ENCODE data around the gene MAD1L1. TPM values are rescaled to one million over a fixed set of nuclear protein-coding genes. Genes with fewer than 3 reads are reported as not detected.
"Not testable (repeated sequence)": the region's sequence is repeated elsewhere in the genome, so short reads cannot be mapped to it uniquely, and the experiment has no call there.

The MAD1L1 gene
- total RNA-seq, 1 experiment from 2014 or later, result 50.8 TPM

DNA sequence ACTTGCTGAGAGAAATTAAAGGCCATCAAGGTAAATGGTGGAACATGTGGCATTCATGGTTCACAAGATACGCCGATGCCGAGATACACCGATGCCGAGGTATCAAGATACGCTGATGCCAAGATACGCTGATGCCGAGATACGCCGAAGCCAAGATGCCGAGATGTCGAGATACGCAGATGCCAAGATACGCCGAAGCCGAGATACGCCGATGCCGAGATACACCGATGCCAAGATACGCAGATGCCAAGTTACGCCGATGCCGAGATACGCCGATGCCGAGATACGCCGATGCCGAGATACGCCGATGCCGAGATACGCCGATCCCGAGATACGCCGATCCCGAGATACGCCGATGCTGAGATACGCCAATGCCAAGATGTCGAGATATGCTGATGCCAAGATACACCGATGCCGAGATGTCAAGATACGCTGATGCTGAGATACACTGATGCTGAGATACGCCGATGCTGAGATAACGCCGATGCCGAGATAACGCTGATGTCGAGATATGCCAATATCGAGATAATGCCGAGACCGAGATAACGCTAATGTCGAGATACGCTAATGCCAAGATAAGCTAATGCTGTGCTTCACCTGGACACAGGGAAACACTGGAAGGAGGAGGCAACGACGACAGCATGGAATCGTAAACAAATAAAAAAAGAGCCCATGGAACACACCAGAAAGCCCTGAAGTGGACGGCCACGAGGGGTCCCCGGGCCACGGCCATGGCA, 172.6 kb downstream of the MAD1L1 start:
- ChIA-PET CTCF (no interaction called here), POLR2A (ENCODE audit: unreplicated experiment) (no interaction called here)
- Histone ChIP-seq H3K27me3 (ENCODE audit: insufficient read depth, low read depth) (no peaks in the 10 kb centered on the region), H3K9me3 (ENCODE audit: insufficient read depth, low read depth) (peaks cover 7% of the 10 kb centered on the region), H2AFZ (no peak overlapping the region), H4K20me1 (ENCODE audit: insufficient read depth) (no peaks in the 10 kb centered on the region), H3K4me3 (no peak overlapping the region), H3F3A (ENCODE audit: insufficient read depth, low read depth) (peaks cover 4% of the 10 kb centered on the region; the same call in 1 of the 2 replicates), H3K4me2 (no peak overlapping the region), H3K79me2 (ENCODE audit: low read depth) (no peaks in the 10 kb centered on the region), H3K27ac (no peak overlapping the region), H3K36me3 (ENCODE audit: low read depth) (no peaks in the 10 kb centered on the region), H3K4me1 (replicated peaks; ENCODE audit: insufficient read depth) (no peaks in the 10 kb centered on the region), H3K9me2 (ENCODE audit: insufficient read depth) (no peaks in the 10 kb centered on the region)
- intact Hi-C loops (cut with micrococcal nuclease; ENCODE audit: unreplicated experiment), result no loop called here
- no TSS peak for BruUV-seq (replicated peaks)
- DNase-seq, result no peak
- no peak for TF ChIP-seq EZH2 (IDR thresholded peaks at IDR 0.05; ENCODE audit: low read depth)
- TF ChIP-seq, protein P1, sequence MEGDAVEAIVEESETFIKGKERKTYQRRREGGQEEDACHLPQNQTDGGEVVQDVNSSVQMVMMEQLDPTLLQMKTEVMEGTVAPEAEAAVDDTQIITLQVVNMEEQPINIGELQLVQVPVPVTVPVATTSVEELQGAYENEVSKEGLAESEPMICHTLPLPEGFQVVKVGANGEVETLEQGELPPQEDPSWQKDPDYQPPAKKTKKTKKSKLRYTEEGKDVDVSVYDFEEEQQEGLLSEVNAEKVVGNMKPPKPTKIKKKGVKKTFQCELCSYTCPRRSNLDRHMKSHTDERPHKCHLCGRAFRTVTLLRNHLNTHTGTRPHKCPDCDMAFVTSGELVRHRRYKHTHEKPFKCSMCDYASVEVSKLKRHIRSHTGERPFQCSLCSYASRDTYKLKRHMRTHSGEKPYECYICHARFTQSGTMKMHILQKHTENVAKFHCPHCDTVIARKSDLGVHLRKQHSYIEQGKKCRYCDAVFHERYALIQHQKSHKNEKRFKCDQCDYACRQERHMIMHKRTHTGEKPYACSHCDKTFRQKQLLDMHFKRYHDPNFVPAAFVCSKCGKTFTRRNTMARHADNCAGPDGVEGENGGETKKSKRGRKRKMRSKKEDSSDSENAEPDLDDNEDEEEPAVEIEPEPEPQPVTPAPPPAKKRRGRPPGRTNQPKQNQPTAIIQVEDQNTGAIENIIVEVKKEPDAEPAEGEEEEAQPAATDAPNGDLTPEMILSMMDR (conservative IDR thresholded peaks at IDR 0.05), result no peak

DNA sequence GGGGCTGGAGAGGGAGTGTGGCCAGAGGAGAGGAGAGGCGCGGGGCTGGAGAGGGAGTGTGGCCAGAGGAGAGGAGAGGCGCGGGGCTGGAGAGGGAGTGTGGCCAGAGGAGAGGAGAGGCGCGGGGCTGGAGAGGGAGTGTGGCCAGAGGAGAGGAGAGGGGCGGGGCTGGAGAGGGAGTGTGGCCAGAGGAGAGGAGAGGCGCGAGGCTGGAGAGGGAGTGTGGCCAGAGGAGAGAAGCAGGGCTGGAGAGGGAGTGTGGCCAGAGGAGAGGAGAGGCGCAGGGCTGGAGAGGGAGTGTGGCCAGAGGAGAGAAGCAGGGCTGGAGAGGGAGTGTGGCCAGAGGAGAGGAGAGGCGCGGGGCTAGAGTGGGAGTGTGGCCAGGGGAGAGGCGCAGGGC, 174.5 kb downstream of the MAD1L1 start:
- DNase-seq; H3K27ac ChIP-seq; H3K4me3 ChIP-seq; intact Hi-C loops (cut with micrococcal nuclease; ENCODE audit: unreplicated experiment); H3F3A ChIP-seq (ENCODE audit: insufficient read depth, low read depth); POLR2A ChIA-PET (ENCODE audit: unreplicated experiment); BruUV-seq (replicated peaks); H2AFZ ChIP-seq; CTCF ChIA-PET; H3K27me3 ChIP-seq (ENCODE audit: insufficient read depth, low read depth); H3K9me3 ChIP-seq (ENCODE audit: insufficient read depth, low read depth); H3K36me3 ChIP-seq (ENCODE audit: low read depth); H3K9me2 ChIP-seq (ENCODE audit: insufficient read depth); H4K20me1 ChIP-seq (ENCODE audit: insufficient read depth); H3K4me1 ChIP-seq (replicated peaks; ENCODE audit: insufficient read depth); H3K79me2 ChIP-seq (ENCODE audit: low read depth); H3K4me2 ChIP-seq: not testable (repeated sequence)

DNA sequence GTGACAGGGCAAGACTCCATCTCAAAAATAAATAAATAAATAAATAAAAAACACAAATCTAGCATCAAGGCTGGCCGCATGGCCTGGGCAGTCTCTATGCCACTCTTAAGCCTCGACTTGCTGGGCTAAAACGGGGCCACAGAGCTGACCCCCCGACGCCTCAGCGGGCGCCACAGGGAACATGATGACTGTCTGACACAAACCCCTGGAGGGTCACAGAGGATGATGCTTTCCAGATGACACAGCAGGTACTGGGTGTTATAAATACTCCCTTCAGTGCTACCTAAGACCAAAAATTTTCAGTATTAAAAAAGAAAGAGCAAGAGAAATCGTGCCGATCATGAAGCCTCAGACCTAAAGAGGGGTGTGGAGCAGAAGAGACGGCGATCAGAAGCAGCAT, 176.8 kb downstream of the MAD1L1 start:
- POLR2A ChIA-PET (ENCODE audit: unreplicated experiment), result no interaction called here
- BruUV-seq (replicated peaks), result no TSS peak
- TF ChIP-seq EZH2 (IDR thresholded peaks at IDR 0.05; ENCODE audit: low read depth), result no peak
- TF ChIP-seq, protein P1 (conservative IDR thresholded peaks at IDR 0.05), result no peak

DNA sequence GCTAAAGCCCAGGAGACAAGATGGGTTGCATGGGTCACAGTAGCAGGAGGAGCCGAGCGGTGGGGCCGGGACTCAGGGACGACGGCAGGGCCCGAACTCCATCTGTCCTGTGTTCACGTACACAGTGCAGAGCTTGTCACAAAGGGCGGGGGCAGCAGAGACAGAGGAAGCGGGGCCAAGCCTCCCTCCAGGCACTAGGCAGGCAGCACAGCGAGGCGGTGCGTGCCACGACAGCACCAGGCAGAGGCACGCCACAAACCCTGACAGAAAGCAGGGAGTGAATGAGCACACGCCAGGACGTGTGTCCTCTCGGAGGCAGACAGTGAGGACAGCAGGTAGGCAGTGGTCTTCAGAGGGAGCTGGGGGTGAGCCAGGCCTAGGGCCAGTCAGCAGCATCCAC, 177.8 kb downstream of the MAD1L1 start:
- CTCF ChIA-PET, result no interaction called here
- Histone ChIP-seq H3K4me1 (replicated peaks; ENCODE audit: insufficient read depth) (no peaks in the 10 kb centered on the region), H3K79me2 (ENCODE audit: low read depth) (no peaks in the 10 kb centered on the region), H3K27ac (no peak overlapping the region), H4K20me1 (ENCODE audit: insufficient read depth) (peaks cover 3% of the 10 kb centered on the region), H3F3A (ENCODE audit: insufficient read depth, low read depth) (no peaks in the 10 kb centered on the region), H3K4me2 (no peak overlapping the region), H3K4me3 (no peak overlapping the region), H3K9me3 (ENCODE audit: insufficient read depth, low read depth) (no peaks in the 10 kb centered on the region), H3K9me2 (ENCODE audit: insufficient read depth) (no peaks in the 10 kb centered on the region), H3K27me3 (ENCODE audit: insufficient read depth, low read depth) (no peaks in the 10 kb centered on the region), H3K36me3 (ENCODE audit: low read depth) (no peaks in the 10 kb centered on the region), H2AFZ (no peak overlapping the region)
- DNase-seq, result no peak
- no TSS peak for BruUV-seq (replicated peaks)
- intact Hi-C loops (cut with micrococcal nuclease; ENCODE audit: unreplicated experiment), result no loop called here
- POLR2A ChIA-PET (ENCODE audit: unreplicated experiment), result no interaction called here
- TF ChIP-seq, protein P1 (conservative IDR thresholded peaks at IDR 0.05), result no peak
- no peak for TF ChIP-seq EZH2 (IDR thresholded peaks at IDR 0.05; ENCODE audit: low read depth)

More for the DNA sequence above, 176.8 kb downstream of the MAD1L1 start:
- Histone ChIP-seq H3K79me2 (ENCODE audit: low read depth) (no peaks in the 10 kb centered on the region), H3K36me3 (ENCODE audit: low read depth) (no peaks in the 10 kb centered on the region), H3F3A (ENCODE audit: insufficient read depth, low read depth) (peaks cover 4% of the 10 kb centered on the region; the same call in 1 of the 2 replicates), H3K27ac (no peak overlapping the region), H3K9me3 (ENCODE audit: insufficient read depth, low read depth) (peaks cover 7% of the 10 kb centered on the region), H2AFZ (no peak overlapping the region), H4K20me1 (ENCODE audit: insufficient read depth) (peaks cover 3% of the 10 kb centered on the region), H3K4me2 (no peak overlapping the region), H3K4me3 (no peak overlapping the region), H3K27me3 (ENCODE audit: insufficient read depth, low read depth) (no peaks in the 10 kb centered on the region), H3K4me1 (replicated peaks; ENCODE audit: insufficient read depth) (no peaks in the 10 kb centered on the region), H3K9me2 (ENCODE audit: insufficient read depth) (no peaks in the 10 kb centered on the region)
- CTCF ChIA-PET, result no interaction called here
- no peak for DNase-seq
- intact Hi-C loops (cut with micrococcal nuclease; ENCODE audit: unreplicated experiment), result no loop called here

Data from PC-9 (cell line).